COLO829 (cell line): ENCODE measurements around the gene FHAD1.

Experiments
- DNase-seq: peaks from one replicate; pipeline ENCODE4 v3.0.0; 2012; ENCODE audit warnings: low spot score

The FHAD1 gene

DNA sequence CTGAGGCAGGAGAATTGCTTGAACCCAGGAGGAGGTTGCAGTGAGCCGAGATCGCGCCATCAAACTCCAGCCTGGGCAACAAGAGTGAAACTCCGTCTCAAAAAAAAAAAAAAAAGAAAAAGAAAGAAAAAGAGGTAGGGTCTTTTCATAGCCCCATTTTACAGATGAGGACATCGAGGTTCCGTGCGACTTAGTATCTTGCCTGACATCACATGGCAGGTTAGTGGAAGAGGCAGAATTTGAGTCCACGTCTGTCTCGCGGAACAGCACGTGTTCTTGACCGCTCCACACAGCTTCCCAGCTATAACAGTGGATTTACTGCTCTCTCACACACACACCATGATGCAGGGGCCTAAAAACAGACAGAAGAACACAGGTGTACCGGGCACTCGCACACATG is 192.3 kb downstream of the FHAD1 start:
- DNase-seq, result no peak

DNA sequence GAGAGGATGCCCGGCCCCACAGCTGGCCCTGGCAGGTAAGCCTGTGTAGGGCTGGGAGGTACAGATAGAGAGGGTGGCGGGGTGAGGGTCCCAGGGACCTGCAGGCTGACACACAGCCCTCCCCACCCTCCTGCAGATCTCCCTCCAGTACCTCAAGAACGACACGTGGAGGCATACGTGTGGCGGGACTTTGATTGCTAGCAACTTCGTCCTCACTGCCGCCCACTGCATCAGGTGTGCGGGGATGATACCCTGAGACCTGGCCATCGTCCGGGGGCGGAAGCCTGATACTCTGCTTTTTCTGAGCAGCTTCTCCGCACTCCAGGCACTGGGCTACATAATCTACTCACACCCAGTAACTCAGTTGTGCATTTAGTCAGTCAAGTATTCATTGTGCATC is 193.3 kb downstream of the FHAD1 start:
- no peak for DNase-seq

DNA sequence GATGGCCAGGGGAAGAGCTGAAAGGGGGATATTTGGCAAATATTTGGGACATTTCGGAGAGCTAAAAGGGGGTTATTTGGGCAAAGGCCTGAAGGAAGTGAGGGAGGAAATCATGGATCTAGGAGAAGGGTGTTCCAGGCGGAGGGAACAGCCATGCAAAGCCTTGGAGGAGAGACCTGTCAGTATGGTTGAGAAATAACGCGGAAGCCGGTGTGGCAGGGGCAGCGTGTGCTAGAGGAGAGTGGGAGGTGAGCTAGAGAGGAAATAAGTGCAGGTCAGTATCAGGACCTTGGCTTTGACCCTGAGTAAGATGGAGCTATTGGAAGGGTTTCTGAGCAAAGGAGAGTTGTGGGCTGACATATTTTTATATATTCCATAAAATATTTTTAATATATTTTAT is 194.2 kb downstream of the FHAD1 start:
- DNase-seq, result no peak

DNA sequence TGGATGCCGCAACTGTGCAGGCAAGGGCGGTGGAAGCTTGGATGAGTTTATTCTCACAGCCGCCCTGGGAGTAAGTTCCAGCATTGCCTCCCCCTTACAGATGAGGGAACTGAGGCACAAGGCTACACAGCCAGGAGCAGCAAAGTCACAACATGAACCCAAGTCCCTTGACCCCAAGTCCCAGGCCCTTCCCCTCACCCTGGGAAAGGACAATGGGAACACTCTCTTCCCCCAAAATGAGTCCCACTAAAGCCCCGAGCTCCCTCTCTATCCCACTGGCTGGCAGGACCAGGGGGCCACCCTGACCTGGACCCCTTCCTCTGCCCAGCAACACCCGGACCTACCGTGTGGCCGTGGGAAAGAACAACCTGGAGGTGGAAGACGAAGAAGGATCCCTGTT is 195.1 kb downstream of the FHAD1 start:
- DNase-seq, result no peak

DNA sequence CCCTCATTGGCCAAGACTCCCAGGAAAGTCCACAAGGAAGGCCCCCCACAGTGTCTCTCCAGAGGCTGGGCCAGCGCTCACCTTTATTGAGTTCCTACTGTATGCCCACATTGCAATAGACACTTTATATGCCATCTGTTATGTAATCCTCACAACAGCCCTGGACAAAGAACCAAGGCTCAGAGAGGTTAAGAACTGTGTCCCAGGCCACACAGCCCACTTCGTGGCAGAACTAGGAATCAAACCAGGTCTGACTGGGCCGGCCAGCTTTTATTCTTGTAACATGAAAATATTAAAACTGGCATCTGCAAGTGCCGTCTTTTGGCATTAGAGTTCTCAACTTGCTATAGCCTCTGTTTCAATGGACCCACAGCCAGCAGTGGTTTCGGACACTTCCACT is 195.7 kb downstream of the FHAD1 start:
- DNase-seq, result no peak

DNA sequence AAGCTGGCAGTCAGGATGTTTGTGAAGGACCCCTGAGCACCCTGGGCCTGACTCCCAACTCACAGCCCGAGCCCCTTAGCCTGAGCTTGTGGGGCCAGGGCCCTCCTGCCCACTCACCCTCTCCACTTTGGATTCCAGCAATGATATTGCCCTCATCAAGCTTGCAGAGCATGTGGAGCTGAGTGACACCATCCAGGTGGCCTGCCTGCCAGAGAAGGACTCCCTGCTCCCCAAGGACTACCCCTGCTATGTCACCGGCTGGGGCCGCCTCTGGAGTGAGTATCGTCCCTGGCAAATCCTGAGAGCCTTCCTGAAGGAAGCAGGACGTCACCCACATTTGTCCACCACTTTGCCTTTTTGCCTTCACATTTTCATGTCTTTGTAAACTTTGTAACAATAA is 196.3 kb downstream of the FHAD1 start:
- no peak for DNase-seq

DNA sequence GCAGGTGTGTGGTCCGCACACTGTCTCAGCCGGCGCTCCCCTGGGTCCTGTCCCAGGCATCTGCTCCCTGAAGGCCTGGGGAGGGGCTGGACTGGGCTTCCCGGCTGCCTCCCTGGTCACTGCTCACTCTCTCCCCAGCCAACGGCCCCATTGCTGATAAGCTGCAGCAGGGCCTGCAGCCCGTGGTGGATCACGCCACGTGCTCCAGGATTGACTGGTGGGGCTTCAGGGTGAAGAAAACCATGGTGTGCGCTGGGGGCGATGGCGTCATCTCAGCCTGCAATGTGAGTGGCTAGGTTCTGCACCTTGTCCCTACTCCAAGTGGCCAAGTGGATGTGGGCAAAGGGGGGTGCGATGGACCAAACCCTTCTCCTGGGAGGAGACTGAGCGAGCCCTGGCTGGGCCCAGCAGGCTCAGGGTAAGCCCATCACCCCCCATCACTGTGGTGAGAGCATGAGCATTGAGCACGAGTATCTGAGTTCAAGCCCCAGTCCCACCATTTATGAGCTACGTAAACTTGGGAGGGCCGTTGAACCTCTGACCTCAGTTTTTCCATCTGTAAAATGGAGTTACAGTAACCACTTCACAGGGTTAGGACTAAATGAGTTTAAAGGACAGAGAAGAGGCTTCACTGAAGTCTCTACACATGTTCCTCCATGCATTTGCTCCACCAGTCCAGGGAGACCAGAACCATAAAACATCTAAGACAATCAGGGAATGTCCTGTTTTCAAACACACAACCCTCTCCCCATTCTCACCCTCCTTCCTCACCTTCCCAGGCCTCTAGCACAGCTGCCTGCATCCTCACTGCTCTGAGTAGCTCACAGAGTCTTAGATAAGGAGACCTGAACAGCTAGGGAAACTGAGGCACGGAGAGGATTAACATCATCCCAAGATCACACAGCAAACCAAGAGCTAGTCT is 197.7 kb downstream of the FHAD1 start:
- DNase-seq, result no peak

DNA sequence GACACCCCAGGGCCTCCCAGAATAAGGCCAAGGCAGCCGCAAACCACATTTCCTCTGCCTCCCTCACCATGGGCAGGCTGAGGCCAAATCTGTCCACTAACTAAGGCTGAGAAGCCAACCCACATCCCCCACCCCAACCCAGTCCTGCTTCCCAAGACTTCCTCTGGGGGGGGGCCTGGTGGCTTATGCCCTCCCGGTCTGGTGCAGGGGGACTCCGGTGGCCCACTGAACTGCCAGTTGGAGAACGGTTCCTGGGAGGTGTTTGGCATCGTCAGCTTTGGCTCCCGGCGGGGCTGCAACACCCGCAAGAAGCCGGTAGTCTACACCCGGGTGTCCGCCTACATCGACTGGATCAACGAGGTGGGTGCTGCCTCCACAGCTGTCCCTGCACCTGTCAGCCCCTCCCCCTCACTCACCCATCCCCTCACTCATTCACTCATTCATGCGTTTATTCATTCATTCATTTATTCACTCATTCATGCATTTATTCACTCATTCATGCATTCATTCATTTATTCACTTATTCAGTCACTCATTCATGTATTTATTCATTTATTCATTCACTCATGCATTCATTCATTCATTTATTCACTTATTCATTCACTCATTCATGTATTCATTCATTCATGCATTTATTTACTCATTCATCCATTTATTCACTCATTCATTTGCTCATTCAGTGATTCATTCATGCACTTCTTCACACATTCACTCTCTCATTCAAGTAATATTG is 198.5 kb downstream of the FHAD1 start:
- DNase-seq, result no peak

DNA sequence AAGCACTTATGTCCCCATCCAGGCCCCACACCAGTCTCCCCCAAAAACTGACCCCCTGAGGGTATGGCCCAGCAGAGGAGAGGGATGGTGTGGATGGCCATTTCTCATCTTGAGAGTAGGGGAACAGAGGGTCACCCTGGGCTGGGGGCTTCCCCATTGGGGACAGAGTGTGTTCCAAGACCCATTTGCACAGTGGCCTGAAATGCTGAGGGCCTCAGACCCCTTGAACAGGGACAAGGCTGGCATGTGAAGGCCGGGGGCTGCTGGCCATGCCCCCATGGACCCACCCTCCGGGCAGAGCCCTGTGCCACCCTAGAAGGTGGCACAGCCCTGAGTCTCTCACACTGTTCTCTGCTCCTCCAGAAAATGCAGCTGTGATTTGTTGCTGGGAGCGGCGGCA is 199.2 kb downstream of the FHAD1 start:
- DNase-seq, result no peak
